Activated effector memory CD4-positive, alpha-beta T cell treated with anti-CD3 and anti-CD28 coated beads, Interleukin-2, amount 50 U/mL, for 16 hours (primary cell): ENCODE data around the gene TMEM272.

ENCODE experiments used
- DNase-seq: peaks from one replicate; pipeline ENCODE4 v3.0.0-alpha.2; 2020

The TMEM272 gene, protein sequence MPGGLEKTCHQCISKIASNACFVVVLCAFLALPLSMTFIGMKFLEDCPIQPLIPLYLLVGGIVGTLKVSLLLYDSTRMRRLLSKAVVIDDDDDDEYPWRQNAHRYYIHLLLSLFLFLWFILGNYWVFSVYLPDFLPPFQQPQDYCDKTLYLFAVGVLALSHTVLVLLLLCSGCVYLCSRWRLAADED

DNA sequence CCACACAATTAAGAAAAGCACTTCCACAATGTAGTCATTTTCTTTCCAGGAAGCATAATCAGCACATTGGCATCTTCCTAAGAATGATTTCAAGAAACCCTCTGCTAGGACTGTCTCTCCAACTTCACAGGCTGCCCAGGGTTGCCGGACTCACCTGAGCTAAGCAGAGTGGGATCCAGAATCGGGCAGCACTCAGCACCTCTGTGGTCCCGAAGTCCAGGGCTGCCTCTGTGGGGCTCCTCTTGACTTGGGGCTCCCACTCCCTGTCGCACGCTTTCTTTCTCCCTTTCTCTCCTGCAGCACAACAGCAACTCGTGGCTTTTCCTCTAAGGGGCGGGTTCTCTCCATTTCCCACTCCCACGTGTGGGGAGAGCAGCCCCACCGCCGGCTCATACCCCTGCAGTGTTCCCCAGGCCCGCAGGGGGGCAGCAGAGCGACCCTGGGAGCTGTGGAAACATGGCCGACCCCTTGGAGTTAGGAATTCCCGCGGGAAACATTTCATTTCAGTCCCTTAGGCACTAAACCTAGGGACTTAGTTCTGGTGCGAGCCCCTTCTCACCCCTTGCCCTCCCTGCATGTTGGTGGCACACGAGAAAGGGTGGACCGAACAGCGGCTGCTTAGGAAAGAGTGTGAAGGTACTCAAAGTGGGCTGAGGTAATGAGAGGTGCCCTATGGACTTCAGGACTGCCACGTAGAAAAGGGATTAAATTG is at the start of gene TMEM272:
TMEM272 (minus strand) TSS at position 316 of the 712 bp plus-strand sequence. CDS start 6,647 bp downstream, outside the sequence.
- peak; percentile 84 for DNase-seq

DNA sequence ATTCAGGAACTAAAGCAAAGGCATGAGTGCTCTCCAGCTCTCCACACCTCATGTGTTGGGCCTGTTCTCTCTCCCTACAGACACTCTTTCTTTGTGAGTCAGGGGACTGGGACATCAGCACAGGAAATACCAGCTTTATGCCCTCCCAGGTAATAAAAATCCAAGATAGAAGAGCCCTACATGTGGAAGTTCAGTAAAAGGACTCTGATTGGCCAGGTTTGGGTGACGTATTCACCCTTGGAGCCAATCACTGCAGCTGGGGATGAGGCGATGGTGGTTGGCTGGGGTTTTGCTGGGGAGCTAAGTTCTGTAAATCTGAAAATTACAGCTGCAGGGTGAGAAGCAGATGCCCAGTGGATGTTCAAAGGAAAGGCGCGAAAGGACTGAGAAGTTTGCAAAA is 49.3 kb upstream of the TMEM272 start:
- no peak for DNase-seq

DNA sequence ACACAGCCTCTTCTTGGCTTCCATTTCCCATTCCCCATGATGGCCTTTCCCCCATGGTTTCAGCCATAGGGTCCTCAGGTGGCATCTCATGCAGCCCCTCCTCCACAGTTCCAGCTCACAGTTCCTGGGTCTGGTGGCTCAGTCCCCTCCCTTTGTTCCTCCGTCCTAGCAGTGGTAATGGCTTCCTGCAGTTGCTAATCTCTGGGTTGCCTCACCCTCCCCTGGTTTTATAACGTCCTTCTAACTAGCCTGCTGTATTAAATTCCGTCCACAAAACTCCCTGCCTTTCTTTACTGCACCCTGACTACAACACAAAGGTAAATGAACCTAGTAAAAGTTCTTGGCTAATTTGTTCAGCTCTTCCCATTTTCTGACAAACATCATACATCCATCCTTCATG is 47.7 kb upstream of the TMEM272 start:
- no peak for DNase-seq

DNA sequence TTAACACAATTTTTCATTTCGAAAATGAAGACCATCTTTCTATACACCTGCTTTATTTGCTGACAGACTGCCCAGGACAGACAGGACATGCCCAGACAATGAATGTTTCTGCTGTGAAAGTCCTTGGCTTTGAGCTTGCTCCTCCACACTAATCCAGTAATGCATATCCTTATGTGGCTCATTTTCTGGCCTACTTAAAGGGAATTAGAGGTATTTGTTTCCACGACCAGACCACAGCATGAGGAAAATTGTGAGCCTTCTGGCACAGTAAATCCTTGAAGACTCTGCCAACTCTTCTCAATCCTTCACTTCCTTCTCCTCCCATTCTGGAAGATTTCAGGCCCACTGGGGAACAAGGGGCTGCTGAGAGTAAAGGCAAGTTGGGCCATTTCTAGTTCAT is 42.5 kb upstream of the TMEM272 start:
- DNase-seq = no peak

DNA sequence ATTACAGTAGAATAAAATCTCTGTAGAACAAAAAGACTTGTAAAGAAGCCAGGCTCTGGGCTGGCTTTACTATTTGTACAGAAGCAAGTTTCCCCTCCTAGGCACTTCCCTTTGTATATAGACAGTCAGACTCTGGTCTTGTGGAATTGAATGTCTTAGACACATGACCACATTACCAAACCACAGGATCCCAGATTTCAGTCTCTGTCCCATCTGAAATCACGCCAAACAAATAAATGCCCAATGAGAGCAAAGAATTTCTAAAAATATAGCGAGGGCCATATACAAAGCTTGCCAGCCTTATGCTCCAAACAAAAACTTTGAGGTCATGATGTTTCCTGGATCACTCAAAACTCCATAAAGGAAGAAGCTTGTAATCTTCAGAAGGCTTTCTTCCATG is 40.7 kb upstream of the TMEM272 start:
- DNase-seq = no peak

DNA sequence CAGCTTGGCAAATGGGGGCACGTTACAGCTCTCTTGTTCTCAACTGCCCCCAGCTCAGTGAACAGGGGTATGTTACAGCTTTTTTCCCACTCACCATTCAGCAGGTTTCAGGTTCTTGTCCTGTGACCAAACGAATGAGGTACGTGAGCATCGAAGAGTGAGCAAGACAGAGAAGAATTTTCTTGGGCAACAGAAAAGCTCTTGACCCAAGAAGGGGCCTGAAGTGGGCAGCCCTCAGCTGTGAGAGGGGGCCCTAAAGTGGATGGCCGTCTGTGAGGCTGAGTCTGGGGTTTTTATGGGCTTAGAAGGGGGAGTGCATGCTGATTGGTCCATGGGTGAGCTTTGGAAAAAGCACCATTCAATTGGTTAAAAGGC is 38.2 kb upstream of the TMEM272 start:
- DNase-seq = no peak

DNA sequence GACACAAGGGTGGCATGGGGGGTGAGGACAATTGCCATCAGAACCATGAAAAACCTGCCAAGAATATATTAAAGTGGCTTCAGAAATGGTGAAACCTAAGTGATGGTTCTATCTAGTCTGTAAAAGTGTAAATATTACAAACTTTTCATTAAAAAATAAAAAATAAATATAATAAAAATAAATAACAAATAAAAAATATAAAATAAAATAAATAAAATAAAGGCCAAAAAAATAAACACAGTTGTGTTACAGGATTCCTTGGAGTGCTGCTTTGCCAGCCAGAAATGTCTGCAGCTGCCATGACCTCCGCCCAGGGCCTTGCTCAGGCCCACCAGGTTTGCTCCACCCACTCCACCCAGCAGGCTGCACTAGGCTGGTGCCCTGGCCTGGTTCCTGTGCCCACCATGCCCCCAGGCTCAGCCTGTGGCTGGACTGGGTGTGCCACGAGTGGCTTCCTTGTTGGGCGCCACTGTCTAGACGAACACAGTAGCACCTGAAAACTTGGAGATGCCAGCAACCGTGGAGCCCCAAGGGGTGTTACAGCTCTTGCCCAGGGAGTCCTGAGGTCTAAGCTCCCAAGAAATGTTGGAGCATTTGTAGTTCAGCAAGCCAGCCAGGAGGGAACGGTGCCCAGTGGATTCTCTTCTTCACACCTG is 37.7 kb upstream of the TMEM272 start:
- no peak for DNase-seq

DNA sequence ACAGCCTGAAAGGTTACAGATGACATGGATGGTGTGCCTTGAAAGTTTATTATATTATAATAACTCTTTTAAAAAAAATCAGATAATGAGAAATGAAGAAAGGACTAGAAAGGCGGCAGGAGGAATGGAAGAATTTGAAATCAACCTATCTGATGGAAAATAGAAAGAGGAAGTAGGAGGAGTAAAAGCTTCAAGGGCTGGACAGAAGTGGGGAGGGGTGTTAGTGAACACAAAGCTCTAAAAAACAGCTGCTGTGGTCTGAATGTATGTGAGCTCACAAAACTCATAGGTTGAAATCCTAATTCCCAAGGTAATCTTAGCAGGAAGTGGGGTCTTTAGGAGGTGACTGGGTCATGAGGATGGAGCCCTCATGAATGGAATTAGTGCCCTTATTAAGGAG is 36.3 kb upstream of the TMEM272 start:
- no peak for DNase-seq

DNA sequence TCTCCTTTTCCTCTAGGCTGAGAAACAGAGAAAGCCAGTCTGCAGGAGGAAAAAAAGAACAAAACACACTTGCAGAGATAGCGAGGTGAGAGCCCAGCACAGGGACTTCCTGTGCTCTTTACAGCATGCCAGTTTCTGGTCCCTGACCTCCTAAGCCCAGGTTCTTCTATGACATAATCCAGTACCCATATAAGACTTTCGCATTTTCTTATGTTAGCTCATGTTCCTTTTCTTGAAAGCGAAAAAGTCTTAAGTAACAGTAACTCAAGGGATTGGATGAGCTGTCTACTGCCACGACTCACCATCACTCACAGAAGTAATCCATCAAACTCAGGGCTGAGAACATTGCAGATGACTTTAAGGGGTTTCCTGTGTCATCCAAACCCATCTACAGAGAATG is 34.2 kb upstream of the TMEM272 start:
- DNase-seq = no peak

DNA sequence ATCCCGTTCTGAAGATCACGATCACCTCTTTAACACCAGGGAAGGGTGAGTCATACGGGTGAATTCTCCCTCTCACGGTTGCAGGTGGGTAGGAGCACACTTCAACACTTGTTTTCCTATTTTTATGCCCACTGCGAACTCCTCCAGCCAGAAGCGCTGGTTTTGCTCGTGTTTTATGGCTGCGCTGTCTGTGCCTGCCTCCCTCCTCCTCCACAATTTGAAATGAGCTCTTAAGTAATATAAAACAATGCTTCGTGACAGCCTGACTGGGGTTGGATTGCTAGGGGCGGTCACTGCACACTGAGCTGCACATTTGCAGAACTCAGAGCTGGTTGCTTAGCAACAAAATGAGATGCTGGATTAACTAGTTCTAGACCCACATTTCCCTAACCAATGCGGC is 29.7 kb upstream of the TMEM272 start:
- no peak for DNase-seq

DNA sequence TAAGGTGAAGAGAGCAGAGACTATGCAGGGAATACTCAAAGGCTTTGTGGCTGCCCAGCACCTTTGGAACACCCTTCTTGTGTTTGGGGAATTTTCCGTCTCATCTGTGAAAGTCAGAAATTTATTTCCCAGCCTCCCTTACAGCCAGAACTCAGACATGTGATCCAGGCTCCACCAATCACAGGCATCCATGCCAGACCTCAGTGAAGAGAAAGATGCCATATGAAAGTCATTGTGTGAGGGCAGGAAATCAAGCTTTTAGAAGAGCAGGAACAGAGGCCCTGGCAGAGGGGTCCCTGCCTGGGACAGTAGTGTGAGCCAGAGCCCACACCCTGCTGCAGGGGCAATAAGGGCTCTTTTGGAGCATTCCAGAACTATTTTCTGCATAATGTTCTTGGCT is 28.9 kb upstream of the TMEM272 start:
- DNase-seq = no peak

DNA sequence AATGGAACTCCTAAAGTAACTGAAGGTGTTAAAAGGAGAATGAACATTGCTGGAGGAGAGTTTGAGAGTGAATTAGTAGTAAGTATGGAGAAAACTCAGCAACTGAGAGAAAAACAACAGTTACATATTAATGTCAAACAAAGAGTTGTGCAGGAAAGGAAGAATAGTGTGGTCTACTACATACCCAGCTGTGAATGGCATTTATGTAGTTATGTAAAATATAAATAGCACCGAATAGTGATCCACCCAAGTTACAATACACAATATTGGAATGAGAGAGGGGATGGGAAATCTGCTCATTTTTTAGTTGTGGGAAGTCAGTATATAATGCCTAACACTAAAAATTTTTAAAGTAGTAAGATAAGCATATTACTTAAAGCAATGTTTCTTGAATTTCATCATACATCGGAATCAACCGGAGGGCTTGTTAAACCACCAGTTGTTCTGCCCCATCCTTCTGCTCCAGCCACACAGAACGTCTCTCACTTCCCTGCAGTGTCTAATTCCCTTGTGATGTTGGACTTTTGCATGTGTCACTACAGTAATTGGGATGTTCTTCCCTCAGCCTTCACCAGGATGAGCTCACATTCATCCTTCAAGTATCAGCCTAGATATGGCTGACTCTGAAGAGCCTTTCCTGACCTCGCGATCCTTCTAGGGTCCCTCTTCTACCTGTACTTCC is 28.3 kb upstream of the TMEM272 start:
- no peak for DNase-seq

DNA sequence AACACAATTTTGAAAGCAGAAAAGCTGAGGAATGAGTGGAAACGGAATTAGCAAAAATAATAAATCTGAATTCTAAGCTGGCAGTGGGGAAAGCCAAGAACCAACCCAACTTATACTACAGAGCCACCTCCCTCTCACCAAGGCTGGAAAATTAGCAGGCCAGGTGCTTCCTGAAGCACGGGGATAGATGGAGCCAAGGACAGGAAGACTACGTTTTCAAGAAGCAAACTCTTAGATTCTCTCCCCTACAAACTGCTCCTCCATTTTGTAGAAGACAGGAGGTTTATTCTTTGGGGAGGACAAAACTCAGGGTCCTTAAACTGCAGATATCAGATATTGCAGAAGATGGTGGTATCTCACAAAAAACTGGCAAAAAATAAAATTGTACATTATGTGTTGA is 25.6 kb upstream of the TMEM272 start:
- DNase-seq = no peak

DNA sequence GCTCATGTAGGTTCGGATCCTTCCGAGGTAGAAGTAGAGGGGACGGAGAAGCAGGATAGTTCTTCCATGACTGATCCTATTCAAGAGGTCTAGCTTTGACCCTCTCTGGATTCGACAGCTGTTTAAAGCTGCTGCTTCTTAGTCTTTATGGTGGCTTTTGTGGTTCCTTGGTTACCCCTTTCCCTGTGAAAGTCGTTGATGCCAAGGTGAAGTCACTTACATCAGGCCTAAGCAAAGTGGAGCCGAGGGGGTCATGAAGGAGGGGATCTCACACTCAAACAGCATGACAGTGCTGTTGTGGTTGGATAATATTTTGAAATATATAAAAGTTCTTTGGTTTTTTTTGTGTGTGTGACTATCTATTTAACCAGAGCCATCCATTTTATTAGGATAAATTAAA is 24.9 kb upstream of the TMEM272 start:
- DNase-seq = no peak

DNA sequence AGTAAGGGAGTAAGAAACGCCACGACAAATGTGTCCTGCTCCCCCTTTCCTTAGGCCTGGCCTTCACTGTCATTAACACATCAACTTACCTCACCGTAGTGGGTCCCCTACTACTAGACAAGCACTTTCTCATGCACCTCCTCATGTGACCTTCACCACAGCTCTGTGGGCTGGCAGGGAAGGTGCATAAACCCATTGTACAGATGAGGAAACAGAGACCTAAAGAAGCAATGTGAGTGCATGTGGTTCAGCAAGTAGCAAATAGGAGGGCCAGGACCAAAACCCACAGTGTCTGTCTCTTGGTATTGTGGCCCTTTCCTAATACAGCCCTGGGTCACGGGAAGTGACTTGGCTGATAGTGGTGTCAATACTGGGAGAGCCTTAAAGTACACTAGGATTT is 22.1 kb upstream of the TMEM272 start:
- no peak for DNase-seq

DNA sequence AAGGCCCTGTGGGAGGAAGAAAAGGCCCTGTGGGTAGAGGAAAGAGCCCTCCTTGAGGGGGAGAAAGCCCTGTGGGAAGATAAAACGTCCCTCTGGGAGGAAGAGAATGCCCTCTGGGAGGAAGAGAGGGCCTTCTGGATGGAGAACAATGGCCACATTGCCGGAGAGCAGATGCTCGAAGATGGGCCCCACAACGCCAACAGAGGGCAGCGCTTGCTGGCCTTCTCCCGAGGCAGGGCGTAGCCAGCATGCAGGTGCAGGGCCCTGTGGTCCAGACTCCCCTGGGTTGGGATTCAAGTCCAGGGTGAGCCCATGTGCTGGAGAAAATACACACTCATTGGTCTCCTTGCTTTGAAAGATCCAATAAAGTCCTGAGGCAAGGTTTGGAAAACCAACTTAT is 20.9 kb upstream of the TMEM272 start:
- DNase-seq = no peak

DNA sequence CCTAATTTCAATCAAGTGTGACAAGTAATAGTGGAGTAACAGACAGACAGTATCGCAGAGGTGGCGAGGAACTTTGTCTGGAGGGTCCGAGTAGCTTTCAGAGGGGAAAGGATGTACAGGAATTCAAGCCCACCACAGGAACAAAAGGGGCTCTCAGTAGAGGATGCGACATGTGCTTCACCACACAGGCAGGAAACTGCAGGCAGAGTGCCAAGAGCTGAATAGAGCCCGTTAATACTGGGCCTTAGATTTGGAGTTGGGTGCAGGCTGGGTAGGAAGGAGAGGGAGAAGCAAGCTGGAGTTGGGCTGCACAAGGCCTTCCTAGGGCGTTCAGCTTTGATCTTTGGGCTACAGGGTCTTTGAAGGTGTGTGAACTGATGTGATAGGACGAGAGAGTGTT is 18.0 kb upstream of the TMEM272 start:
- DNase-seq = no peak

DNA sequence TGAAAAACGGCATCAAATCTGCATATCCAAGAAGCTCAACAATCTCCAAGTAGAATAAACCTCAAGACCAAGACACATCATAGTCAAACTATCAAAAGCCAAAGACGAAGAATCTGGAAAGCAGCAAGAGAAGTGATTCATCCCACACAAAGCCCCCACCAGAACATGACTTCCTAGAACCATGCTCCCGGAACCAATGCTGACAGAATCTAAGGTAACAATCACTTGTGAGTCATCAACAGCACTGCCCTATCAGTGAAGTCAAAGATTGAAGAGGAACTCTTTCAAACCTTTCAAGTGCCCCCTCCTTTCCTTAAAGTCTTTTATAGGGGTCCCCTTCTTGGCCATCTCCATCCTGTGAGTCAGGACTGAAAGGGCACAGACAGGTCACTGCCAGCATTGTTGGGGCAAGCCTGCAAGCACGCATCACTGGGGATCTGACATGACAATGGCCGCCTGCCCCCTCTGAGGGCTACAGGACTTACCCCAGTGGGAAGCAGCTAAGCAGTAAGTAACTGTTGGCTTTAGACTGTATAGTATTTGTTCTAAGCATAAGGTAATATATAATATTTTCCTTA is 16.8 kb upstream of the TMEM272 start, which contains the start of gene CCDC70:
CCDC70 (plus strand) TSS at position 247 of the 578 bp plus-strand sequence. CDS start 3,443 bp downstream, outside the sequence.
- DNase-seq = no peak

DNA sequence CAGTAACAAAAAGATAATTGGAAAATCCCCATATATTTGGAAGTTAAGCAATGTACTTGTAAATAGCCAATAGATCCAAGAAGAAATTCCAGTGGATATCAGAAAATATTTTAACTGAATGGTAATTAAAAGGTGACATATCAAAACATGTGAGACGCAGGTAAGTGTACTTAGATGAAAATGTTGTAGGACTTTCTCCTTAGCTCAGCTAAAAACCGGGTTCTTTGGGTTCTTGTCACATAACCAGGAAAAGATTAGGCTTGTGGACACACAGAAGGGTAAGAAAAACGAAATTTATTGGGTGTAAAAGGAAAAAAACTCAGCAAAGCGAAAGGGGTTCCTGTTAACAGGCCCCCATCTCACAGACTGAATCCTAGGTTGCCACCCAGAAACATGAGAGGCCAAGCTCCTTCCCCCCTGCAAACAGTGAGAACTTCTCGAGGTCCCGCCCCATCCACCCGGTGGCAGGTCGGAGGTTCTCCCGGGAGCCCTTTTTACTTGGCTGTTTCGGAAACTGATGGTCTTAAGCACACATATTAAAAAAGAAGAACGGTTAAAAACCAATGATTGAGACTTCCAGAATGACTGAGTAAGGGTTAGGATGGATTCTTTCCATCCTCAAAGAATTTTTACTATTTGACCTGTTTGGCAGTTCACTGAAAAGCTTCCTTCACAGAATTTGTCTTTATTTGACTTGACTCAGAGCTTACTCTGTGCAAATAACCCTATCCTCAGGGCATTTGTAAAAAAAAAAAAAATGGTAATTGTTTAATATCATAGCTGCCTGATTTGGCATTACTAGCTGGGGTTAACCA is 13.7 kb upstream of the TMEM272 start:
- no peak for DNase-seq

DNA sequence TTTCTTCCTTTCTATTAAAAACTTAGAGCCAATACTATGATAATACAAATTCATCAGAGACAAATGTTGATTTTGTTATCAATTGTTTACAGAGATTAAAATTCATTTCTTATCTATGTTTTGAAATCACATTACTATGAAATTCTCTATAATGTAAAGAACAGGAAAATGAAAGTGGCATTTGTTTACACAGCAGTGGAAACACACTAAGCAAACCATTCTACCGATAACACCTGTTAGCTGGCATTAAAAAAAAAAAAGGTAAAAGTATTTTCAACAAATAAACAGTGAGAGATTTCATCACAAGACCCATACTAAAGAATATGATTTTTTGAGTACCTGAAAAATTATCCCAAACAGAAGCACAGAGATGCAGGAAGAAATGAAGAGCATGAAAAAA is 12.0 kb upstream of the TMEM272 start:
- DNase-seq = no peak

DNA sequence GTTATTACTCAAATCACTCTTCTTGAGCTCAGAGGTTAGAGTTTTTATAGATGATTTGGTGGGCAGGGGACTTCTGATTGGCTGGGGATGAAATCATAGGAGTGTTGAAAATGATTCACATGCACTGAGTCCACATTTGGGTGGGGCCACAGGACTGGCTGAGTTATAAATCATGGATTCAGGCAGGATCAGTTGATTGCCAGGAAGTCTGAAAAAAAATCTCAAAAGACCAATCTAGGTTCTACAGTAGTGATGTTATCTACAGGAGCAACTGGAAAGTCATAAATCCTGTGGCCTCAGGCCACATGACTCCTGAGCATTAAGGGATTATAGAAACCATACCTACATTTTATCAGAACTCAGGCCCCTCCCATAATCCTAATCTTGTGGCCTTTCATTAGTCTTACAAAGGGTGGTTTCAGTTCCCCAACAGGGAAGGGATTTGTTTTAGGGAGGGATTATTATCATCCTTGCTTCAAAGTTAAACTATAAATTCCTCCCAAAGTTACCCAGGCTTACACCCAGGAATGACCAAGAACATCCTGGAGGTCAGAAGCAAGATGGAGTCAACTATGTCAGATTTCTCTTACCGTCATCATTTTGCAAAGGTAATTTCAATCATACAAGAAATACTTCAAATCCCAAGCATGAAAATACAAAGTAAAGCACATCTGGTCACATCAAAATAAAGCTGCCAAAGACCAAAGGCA is 11.2 kb upstream of the TMEM272 start:
- no peak for DNase-seq
